A172 (cell line): ENCODE measurements around the gene GLRA2. TPM values are rescaled to one million over a fixed set of nuclear protein-coding genes. Genes with fewer than 3 reads are reported as not detected.

Experiments
- DNase-seq: peaks from one replicate; pipeline ENCODE4 v3.0.0-alpha.2; 2015; ENCODE audit warnings: low spot score
- total RNA-seq: library from RNA; depleted of rRNA; stranded (reverse); fragments of >200 nt; shearing (Covaris generic); gene quantifications from 2 replicates; pipeline ENCODE4 v1.2.3, GENCODE V29; 2014

GLRA2 gene
- total RNA-seq, 1 experiment from 2014 or later, result not detected

DNA sequence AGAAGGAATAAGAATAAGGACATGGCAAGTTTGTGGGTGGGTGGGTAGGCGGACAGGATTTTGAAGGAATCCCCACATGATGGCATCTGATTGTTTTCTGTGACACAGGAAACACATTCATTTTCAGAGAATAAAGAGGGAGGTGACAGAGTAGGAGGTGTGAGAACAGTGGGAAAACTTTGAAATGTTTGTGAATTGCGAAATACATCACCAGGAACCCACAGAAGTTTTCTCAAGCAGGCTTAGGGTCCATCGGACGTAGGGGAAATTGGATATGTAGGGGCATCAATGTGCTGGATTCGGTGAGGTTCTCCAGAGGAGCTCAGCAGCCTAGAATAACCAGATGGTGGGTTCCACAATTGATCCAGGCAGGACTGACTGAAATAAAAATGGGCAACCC, 171.6 kb downstream of the GLRA2 start:
- DNase-seq, result no peak

DNA sequence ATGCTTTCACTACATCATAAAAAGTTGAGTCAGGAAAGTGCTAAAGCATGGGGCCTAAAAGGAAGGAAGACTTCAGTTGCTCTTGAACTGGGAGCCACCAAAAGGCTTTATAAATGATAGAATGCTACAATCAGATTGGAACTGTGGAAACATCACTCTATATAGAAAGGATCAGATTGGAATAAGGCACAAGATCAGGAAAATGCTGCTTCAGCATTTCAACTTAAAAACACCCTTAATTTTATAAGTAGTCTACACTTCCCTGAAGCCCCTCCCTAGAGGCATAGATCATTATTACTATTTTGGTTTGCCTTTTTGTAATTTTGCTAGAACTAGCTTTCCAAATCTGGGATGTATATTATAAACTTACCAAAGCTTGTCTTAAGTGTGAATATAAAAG, 172.8 kb downstream of the GLRA2 start:
- no peak for DNase-seq

DNA sequence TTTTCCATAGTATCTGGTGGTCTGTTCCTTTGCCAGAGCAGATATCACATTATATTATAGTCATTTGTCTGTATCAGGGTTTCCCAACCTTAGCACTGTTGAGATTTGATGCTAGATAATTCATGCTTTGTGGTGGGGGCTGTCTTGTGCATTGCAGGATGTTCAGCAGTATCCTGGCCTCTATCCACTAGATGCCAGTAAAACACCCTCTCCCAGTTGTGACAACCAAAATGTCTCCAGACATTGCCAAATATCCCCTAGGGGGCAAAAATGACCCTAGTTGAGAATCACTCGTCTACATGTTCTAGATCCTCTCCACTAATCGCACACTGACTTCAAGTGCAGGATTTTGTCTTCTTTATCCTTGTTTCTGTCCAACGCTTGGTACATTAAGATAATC, 182.8 kb downstream of the GLRA2 start:
- no peak for DNase-seq

DNA sequence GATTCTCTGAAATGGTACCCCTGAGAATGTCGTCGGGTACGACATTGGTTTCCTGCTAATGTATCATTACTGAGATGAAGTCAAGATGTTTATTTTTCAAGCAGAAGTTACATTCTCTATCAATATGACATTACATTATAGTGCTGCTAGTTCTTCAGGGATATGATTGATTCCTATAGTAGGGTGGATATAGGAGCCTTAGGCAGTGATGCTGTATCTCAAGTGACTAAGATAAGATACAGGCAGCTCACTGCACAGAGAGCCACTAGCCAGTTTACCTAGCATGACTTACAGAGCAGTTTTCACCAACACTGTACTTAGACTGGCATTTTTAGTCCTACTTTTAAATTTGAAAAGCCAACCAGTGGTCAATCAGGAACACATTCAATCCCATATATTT, 188.6 kb downstream of the GLRA2 start:
- no peak for DNase-seq

DNA sequence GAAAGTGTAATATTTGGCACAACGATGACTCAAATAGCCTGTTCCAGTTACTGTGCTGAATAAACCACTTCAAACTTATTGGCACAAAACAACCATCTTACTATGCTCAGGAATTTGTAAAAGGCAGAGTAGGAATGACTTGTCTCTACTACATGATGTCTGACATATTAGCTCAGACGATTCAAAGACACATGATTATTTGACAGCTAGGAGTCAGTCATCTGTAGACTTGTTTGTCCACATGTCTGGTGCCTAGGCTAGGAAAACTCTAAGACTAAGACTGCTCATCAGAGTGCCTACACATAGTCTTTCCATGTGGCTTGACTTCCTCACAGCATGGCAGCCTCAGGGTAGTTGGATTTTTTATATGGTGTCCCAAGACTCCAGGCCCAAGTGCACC, 189.1 kb downstream of the GLRA2 start:
- no peak for DNase-seq

DNA sequence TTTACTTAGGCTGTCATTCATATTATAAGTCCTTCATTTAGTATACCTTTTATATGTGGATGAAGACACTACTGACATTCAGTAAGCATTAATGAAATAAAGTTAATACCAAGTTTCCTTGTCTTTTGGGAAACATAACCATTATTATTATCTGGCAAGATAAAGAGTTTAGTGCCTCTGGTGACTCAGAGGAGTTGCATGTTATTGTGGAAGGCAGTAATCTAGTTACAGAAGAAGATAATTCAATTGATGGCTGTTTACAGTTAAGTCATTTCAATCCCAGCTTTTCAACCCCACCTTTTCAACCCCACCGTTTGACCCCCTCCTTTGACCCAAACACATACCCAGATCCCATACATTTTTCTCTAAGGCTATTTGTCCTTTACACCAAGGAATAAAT, 199.7 kb downstream of the GLRA2 start:
- DNase-seq, result no peak

DNA sequence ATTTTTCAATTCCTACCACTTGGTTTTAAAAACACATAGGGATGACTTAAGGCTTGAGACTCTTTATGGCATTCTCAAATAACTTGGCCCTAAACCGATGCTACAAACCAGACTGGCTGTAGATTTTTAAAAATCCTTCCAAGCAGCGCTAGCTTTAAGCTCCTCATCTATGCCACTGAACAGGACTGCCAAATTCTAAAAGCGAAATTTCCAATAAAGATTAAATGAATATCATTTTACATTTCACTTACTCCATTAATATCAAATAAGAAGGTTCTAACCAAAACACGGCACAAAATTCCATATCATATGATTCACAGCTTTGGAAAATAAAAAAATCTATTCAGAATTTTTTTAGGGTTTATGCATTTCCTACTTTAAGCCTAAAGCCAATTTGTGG, 209.3 kb downstream of the GLRA2 start:
- no peak for DNase-seq

DNA sequence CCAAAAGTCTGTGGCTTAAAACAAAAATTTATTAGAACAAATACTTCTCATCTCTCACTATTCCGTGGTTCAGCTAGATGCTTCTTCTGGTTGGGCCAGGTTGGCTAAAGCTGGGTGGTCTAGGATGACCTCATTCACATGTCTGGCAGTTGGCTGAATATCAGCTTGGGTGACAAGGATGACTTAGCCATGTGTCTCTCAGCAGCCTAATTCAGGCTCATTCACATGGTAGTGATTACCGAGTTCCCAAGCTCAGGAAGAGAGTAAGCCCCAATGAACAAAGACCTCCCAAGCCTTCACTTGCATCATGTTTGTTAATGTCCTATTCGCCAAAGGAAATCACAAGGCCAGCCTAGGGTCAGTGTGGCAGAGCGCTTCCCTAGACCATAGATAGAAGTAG, 224.1 kb downstream of the GLRA2 start:
- no peak for DNase-seq

DNA sequence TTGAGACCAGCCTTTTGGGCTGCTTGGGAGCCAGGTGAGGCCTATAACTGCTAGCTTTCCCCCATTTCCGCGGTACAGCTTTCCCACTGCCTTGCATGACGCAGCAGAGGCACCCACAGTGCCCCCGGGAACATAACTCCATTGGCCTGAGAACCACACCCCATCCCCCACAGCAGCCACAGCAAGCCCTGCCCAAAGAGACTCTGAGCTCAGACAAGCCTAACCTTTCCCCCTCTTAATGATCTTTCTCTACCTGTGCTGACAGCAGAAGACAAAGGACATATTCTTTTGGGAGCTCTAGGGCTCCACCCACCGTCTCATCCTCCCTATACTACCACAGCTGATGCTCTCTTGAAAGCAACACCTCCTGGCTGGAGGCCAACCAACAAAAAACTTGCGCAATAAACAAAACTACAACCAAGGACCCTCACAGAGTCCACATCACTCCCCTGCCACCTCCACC, 228.7 kb downstream of the GLRA2 start:
- no peak for DNase-seq

DNA sequence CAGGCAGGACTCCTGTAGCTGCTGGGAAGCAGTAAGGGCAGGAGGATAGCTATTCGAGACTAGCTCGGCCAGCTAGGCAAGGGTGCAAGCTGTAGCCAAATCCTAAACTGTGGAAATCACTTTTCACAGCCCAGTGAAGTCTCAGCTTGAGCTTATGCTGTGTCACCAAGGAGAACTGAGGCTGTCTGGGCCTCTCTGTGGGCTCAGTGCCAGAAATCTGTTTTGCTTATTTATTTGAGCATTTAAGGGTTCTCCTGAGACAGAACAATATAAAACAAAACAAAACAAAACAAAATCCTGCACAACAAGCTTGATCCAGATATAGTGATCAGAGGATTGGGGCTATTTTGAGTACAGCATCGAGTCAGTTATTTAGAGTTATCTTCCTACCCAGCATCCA, 246.1 kb downstream of the GLRA2 start:
- DNase-seq, result no peak

DNA sequence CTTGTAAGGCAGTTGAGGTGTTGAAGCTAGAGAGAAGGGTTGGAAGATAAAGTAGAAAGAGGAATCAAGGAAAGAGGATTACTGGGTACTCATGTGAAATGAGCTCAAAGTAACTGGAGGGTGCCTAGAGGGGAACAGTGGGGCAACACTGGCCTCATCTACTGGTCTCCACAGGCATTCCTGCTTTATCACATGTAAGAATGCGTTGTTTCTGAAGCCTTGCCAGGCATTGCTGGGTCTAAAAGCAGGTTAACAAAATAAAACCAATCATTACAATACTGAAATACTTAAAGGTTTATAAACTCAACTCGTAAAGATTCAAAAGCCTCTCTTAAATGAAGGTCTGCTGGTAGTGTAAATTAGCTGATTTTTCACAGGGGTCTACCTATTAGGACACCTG, 247.6 kb downstream of the GLRA2 start:
- peak; percentile 1 for DNase-seq

DNA sequence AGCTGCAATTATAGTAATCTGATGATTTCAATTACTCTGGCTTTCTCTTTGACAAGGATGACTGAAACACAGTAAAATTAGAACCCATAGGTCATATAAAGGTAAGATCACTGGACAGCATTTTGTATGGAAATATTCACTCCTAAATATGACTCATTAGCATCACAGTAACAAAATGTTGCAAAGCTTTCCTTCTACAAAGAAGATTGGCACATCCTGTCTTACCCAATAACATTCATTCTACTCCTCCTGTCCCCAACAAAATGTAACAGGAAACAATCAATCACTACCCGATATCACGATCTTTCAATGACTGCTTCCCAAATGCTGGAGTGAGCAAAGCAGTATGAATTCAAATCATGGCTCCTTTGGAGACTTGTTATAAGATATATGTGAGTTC, 248.2 kb downstream of the GLRA2 start:
- peak; percentile 21 for DNase-seq

DNA sequence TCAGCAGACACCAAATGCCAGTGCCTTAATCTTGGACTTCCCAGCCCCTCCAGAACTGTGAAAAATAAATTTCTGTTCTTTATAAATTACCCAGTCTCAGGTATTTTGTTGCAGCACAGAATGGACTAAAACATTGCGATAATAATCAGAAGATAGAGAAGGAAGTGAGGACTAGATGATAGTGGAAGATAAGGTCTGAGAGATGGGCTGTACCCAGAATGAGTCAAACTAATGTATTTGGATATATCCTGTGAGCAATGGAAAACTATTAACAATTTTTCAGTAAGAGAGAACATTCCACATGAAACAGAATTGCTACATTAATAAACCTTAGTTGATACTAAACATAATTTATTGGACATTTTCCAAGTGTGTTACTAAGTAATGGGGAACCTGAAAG, 250.2 kb downstream of the GLRA2 start:
- no peak for DNase-seq
